SH-SY5Y (cell line): ENCODE results near the gene WDFY1.

Source experiments
- GATA2 ChIP-seq: IDR thresholded peaks from 2 replicates; pipeline ENCODE4 v1.6.1; 2011; ENCODE audit warnings: mild to moderate bottlenecking, low read depth, low read length
- GATA3 ChIP-seq: IDR thresholded peaks from 2 replicates; pipeline ENCODE4 v1.6.1; 2011; ENCODE audit warnings: low read depth, mild to moderate bottlenecking, low read length, moderate library complexity

DNA sequence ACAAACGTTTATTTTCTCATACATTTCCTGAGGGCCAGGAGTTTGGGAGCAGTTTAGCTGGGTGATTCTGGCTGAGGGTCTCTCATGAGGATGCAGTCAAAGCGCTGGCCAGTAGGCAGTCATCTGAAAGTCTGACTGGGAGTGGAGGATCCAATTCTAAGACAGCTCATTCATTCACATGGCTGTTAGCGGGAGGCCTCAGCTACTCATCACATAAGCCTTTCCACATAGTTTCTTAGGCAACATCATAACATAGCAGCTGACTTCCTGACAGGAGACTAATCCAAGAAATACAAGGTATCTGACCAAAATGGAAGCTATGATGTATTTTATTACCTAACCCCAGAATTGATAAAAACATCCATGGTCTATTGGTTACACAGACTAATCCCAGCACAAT lies 9.3 kb upstream of the WDFY1 start:
- no peak for TF ChIP-seq GATA2
- no peak for TF ChIP-seq GATA3
